Measurements from ENCODE around the gene UCK1.

DNA sequence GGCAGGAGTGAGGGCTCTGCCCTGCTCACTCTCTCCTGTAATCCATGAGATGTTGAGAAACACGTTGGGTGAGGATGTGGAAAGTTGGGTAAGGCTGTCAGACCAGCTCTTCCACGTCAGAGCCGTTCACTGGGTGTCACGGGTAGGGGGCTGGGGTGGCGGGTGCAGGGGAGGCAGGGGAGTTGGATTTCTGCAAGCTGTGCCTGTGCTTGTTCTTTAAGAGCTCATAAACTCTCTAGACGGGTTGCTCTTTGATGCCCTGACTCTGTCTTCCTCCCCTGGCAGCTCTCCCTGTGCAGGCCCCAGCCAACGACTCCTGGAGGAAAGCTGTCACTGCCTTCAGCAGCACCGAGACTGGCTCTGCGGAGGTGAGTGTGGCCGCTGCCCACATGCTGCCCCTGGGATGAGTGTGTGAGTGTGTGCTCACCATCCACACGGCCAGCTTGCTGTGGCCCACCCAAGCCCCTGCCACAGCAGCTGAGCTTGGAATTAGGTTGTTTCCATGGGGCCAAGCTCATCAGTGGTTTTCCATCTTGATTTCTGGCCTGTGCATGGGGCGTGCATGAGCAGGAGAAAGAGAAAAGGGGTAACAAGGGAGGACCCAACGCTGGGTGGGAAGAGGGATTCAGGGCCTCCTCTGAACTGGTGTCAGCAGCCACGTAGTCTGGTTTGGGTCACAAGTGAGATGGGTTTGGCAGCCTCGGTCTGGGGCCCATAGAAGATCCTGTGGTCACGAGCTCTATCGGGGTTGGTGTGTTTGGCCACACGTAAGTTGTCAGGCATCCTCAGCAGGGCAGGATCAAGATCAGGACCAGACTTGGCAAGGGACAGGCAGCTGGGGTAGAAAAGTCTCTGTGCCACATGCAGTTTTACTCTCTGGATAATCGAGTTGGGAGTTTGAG is 49.4 kb downstream of the UCK1 start:
- TF ChIP-seq YY1 (IDR thresholded peaks at IDR 0.05; ENCODE audit: insufficient read depth, insufficient read length) (no peak), ZNF274 (IDR thresholded peaks at IDR 0.05; ENCODE audit: low read depth, low read length) (no peak)

Measured in NT2/D1 (cell line).